Measurements from ENCODE around the gene NTMT2.
"Not testable (repeated sequence)": the region's sequence is repeated elsewhere in the genome, so short reads cannot be mapped to it uniquely, and the experiment has no call there.

NTMT2 gene

GRCh38 chr1:170162459-170163246 lies 16.9 kb downstream of the NTMT2 start:
- no peak for DNase-seq

GRCh38 chr1:170164103-170164763 lies 18.5 kb downstream of the NTMT2 start:
- DNase-seq = no peak

- no peak for DNase-seq
Observed at GRCh38 chr1:170166518-170167180, 20.9 kb downstream of the NTMT2 start.

- DNase-seq = no peak
Observed at GRCh38 chr1:170168265-170168664, 22.5 kb downstream of the NTMT2 start.

GRCh38 chr1:170170513-170170912 lies 24.8 kb downstream of the NTMT2 start:
- not testable (repeated sequence) for DNase-seq

- DNase-seq = no peak
Observed at GRCh38 chr1:170174395-170174794, 28.6 kb downstream of the NTMT2 start.

- no peak for DNase-seq
Observed at GRCh38 chr1:170175041-170175440, 29.3 kb downstream of the NTMT2 start.

- DNase-seq = no peak
Observed at GRCh38 chr1:170175484-170175883, 29.7 kb downstream of the NTMT2 start.

- no peak for DNase-seq
Observed at GRCh38 chr1:170176772-170177171, 31.0 kb downstream of the NTMT2 start.

GRCh38 chr1:170182442-170182841 lies 36.7 kb downstream of the NTMT2 start:
- DNase-seq = no peak

GRCh38 chr1:170192546-170192945 lies 46.8 kb downstream of the NTMT2 start:
- DNase-seq = no peak

GRCh38 chr1:170194451-170194850 lies 48.7 kb downstream of the NTMT2 start:
- DNase-seq = no peak

GRCh38 chr1:170196490-170197236 lies 50.9 kb downstream of the NTMT2 start:
- DNase-seq = no peak

- no peak for DNase-seq
Observed at GRCh38 chr1:170198090-170198489, 52.3 kb downstream of the NTMT2 start.

- DNase-seq = no peak
Observed at GRCh38 chr1:170198584-170198983, 52.8 kb downstream of the NTMT2 start.

GRCh38 chr1:170200161-170200560 lies 54.4 kb downstream of the NTMT2 start:
- DNase-seq = no peak

- DNase-seq = no peak
Observed at GRCh38 chr1:170200621-170201397, 55.0 kb downstream of the NTMT2 start.

GRCh38 chr1:170203693-170204092 lies 57.9 kb downstream of the NTMT2 start:
- no peak for DNase-seq

- DNase-seq = no peak
Observed at GRCh38 chr1:170204121-170204520, 58.4 kb downstream of the NTMT2 start.

- no peak for DNase-seq
Observed at GRCh38 chr1:170205301-170205700, 59.5 kb downstream of the NTMT2 start.

- DNase-seq = no peak
Observed at GRCh38 chr1:170209125-170209524, 63.4 kb downstream of the NTMT2 start.

- no peak for DNase-seq
Observed at GRCh38 chr1:170210142-170210541, 64.4 kb downstream of the NTMT2 start.

Data from activated CD4-positive, CD25-positive, alpha-beta regulatory T cell (primary cell).